AG10803 (cell line): ENCODE data around the gene SOCS1.

Source experiments
- DNase-seq: peaks from one replicate; pipeline ENCODE4 v3.0.0; 2010; ENCODE audit warnings: low read depth
- H3K4me3 ChIP-seq: 2 replicates; pipeline ENCODE4 v1.5.1; 2011; ENCODE audit warnings: mild to moderate bottlenecking, low read length, control low read depth
- TF ChIP-seq, protein P1 (sequence below): conservative IDR thresholded peaks from 2 replicates; pipeline ENCODE4 v1.5.1; 2011; ENCODE audit warnings: mild to moderate bottlenecking, low read length, control low read depth, inconsistent platforms

Gene SOCS1

DNA sequence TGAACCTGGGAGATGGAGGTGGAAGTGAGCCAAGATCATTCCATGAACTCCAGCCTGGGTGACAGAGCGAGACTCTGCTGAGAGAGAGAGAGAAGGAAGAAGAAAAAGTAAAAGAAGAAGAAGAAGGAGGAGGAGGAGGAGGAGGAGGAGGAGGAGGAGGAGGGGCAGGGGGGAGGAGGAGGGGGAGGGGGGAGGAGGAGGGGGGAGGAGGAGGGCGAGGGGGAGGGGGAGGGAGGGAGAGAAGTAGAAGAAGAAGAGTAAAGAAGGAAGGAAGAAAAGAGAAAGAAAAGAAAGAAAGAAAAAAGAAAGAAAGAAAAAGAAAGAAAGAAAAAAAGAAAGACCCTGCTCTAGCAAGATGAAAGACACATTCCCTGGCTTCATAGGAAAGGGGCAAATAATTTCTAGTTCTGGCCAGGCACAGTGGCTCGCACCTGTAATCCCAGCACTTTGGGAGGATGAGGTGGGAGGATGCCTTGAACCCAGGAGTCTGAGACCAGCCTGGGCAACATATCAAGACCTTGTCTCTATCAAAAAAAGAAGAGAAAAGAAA is 23.6 kb downstream of the SOCS1 start:
- DNase-seq = no peak
- TF ChIP-seq, protein P1, sequence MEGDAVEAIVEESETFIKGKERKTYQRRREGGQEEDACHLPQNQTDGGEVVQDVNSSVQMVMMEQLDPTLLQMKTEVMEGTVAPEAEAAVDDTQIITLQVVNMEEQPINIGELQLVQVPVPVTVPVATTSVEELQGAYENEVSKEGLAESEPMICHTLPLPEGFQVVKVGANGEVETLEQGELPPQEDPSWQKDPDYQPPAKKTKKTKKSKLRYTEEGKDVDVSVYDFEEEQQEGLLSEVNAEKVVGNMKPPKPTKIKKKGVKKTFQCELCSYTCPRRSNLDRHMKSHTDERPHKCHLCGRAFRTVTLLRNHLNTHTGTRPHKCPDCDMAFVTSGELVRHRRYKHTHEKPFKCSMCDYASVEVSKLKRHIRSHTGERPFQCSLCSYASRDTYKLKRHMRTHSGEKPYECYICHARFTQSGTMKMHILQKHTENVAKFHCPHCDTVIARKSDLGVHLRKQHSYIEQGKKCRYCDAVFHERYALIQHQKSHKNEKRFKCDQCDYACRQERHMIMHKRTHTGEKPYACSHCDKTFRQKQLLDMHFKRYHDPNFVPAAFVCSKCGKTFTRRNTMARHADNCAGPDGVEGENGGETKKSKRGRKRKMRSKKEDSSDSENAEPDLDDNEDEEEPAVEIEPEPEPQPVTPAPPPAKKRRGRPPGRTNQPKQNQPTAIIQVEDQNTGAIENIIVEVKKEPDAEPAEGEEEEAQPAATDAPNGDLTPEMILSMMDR = no peak

DNA sequence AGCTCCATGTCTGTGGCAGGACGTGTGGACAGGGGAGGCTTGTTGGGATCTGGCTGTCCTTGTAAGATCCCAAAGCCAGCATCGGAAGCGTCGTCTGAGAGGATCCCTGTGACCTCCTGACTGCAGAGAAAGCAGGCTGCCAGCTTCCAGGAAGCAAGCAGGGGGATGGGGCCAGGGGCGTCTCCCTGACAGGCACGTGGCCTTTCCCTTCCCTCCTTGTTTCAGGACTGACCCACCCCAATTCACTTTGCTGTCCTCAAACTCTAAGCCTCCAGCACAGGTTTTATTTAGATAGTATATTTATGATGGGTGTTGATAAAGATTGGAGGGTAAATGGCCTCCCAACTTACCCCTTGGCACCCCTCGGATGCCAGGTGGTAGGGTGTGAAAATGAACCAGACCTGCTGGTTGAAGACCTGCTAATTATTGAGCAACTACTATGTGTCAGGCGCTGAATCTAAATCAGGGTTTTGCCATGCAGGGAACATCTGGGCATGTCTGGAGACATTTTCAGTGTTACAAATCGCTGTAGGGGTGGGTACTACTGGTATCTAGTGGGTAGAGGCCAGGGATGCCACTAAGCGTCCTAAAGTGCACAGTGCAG is 24.5 kb downstream of the SOCS1 start:
- DNase-seq = no peak
- TF ChIP-seq, protein P1 = no peak

More for the DNA sequence above, 23.6 kb downstream of the SOCS1 start:
- no peak overlapping the region for H3K4me3 ChIP-seq

GRCh38 chr16:11229906-11230305 is 26.1 kb downstream of the SOCS1 start:
- DNase-seq = no peak
- TF ChIP-seq, protein P1 = no peak

More for the DNA sequence above, 24.5 kb downstream of the SOCS1 start:
- no peak overlapping the region for H3K4me3 ChIP-seq

DNA sequence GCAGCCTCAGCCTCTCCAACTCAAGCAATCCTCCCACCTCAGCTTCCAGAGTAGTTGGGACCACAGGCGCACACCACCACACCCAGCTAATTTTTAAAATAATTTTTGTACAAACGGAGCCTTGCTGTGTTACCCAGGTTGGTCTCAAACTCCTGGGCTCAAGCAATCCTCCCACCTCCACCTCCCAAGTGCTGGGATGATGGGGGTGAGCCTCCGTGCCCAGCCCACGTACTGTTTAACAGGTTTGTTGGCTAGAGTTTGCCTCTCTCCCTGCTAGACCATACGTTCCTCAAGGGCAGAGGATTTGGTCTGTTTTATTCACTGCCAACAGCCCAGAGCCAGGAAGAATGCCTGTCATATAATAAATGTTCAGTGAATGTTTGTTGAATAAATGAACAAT is 26.6 kb downstream of the SOCS1 start:
- TF ChIP-seq, protein P1 = no peak
- no peak overlapping the region for H3K4me3 ChIP-seq

More at GRCh38 chr16:11229906-11230305, 26.1 kb downstream of the SOCS1 start:
- no peak overlapping the region for H3K4me3 ChIP-seq

DNA sequence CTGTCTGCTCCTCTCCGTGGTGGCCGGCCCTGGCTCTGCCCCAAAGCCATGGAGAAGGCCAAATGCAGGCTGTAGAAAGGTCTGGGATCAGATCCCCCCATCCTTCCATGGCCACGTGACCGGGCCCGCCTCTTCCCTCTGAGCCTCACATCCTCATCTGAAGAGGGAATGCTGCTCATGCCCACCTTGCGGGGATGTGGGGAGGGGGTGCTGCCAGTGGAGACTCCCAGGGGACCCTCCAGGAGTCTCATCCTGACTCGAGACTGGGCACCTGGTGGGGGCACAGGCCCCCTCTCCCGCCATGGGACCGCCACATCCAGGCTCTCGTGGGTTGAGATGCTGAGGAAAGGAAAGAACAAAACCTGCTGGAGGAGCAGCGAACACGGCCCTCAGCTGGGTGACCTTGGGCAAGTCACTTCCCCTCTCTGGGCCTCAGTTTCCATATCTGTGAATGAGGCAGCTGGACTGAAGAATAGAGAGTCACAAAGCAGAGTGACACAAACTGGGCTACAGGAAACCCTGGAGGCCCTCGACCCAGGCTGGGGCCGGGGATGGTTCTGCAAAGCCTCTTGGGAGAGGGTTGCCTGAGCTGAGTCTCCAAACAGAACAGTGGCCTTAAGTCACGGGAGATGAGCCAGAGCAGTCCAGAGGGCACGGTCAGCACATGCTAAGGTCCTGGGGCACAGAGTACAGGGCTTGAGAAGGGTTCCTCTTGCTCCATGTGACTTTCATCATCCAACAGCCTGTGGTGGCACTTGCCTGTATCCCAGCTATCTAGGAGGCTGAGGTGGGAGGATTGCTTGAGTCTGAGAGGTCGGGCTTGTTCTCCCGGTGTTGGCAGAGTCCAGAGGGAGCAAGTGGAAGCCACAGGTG is 30.1 kb downstream of the SOCS1 start:
- TF ChIP-seq, protein P1 = no peak
- H3K4me3 ChIP-seq = no peak overlapping the region
- no peak for DNase-seq

More for the DNA sequence above, 26.6 kb downstream of the SOCS1 start:
- no peak for DNase-seq

GRCh38 chr16:11224894-11225676 is 30.9 kb downstream of the SOCS1 start:
- TF ChIP-seq, protein P1 = no peak
- DNase-seq = no peak
- no peak overlapping the region for H3K4me3 ChIP-seq
